Limb (tissue), 2 donors: ENCODE data around the gene SPATS2.
"Not testable (repeated sequence)": the region's sequence is repeated elsewhere in the genome, so short reads cannot be mapped to it uniquely, and the experiment has no call there.

Experiments used
- DNase-seq, 2 donors: peaks; one replicate each; pipeline ENCODE4 v3.0.0-alpha.2; 2016; ENCODE audit errors: extremely low spot score in 2 of 2

The SPATS2 gene

GRCh38 chr12:49367381-49368239, at the start of gene SPATS2:
Gene SPATS2 (plus strand): TSS chr12:49367462. CDS start chr12:49461013, 93,551 bp downstream.
- DNase-seq, result peak in 1 of 2 donors; percentile 43

GRCh38 chr12:49320411-49321103, 46.7 kb upstream of the SPATS2 start:
- not testable (repeated sequence) for DNase-seq

- no peak for DNase-seq
Measured at GRCh38 chr12:49322367-49322707, 44.9 kb upstream of the SPATS2 start.

GRCh38 chr12:49322708-49323523, 44.3 kb upstream of the SPATS2 start, which contains the start of gene TROAP:
Gene TROAP (plus strand): TSS chr12:49323255. CDS start chr12:49323609, 354 bp downstream.
- DNase-seq, result peak; percentile 97 to 99

GRCh38 chr12:49323524-49324097, 43.7 kb upstream of the SPATS2 start:
- no peak for DNase-seq

- DNase-seq, result no peak
Measured at GRCh38 chr12:49325606-49326005, 41.7 kb upstream of the SPATS2 start.

GRCh38 chr12:49327368-49327767, 39.9 kb upstream of the SPATS2 start:
- no peak for DNase-seq

GRCh38 chr12:49327887-49328286, 39.4 kb upstream of the SPATS2 start:
- no peak for DNase-seq

- no peak for DNase-seq
Measured at GRCh38 chr12:49328816-49329215, 38.4 kb upstream of the SPATS2 start.

GRCh38 chr12:49330032-49330619, 37.1 kb upstream of the SPATS2 start:
- no peak for DNase-seq

GRCh38 chr12:49330631-49331379, 36.5 kb upstream of the SPATS2 start:
- DNase-seq, result no peak

- peak; percentile 61 to 83 for DNase-seq
Measured at GRCh38 chr12:49331380-49332222, 35.7 kb upstream of the SPATS2 start.

- peak in 1 of 2 donors; percentile 45 for DNase-seq
Measured at GRCh38 chr12:49332441-49332861, 34.8 kb upstream of the SPATS2 start.

- no peak for DNase-seq
Measured at GRCh38 chr12:49332891-49333371, 34.3 kb upstream of the SPATS2 start.

GRCh38 chr12:49333778-49334177, 33.5 kb upstream of the SPATS2 start:
- not testable (repeated sequence) for DNase-seq

GRCh38 chr12:49334226-49334625, 33.0 kb upstream of the SPATS2 start:
- DNase-seq, result peak in 1 of 2 donors; percentile 36

GRCh38 chr12:49334681-49335080, 32.6 kb upstream of the SPATS2 start:
- no peak for DNase-seq

GRCh38 chr12:49335118-49335954, 31.9 kb upstream of the SPATS2 start:
- DNase-seq, result peak in 1 of 2 donors; percentile 39
